Smooth muscle cell (in vitro differentiated cells): Measurements from ENCODE around the gene RBKS. TPM values are rescaled to one million over a fixed set of nuclear protein-coding genes. Genes with fewer than 3 reads are reported as not detected.

Source experiments
- DNase-seq: peaks from one replicate; lab custom pipeline; 2025; ENCODE audit not compliant: unreplicated experiment; lab: John Stamatoyannopoulos, UW
- H2AFZ ChIP-seq: fragments of 200-600 bp; sonication (generic); 2 replicates; pipeline ENCODE4 v1.6.0; 2016; ENCODE audit warnings: antibody characterized with exemption, low read depth, mild to moderate bottlenecking
- H3F3A ChIP-seq: fragments of 200-600 bp; sonication (generic); 2 replicates; pipeline ENCODE4 v1.6.0; 2017; ENCODE audit warnings: antibody characterized with exemption, low read depth
- H3K27ac ChIP-seq: fragments of 200-600 bp; sonication (generic); 2 replicates; pipeline ENCODE4 v1.5.1; 2016; ENCODE audit warnings: low read depth, mild to moderate bottlenecking
- H3K27me3 ChIP-seq: fragments of 200-600 bp; sonication (generic); 2 replicates; pipeline ENCODE4 v1.6.1; 2016; ENCODE audit warnings: low read depth, mild to moderate bottlenecking
- H3K36me3 ChIP-seq: fragments of 200-600 bp; sonication (generic); 2 replicates; pipeline ENCODE4 v1.5.1; 2016; ENCODE audit warnings: low read depth
- H3K4me1 ChIP-seq: fragments of 200-600 bp; sonication (generic); 2 replicates; pipeline ENCODE4 v1.5.1; 2016; ENCODE audit warnings: low read depth
- H3K4me2 ChIP-seq: fragments of 200-600 bp; sonication (generic); 2 replicates; pipeline ENCODE4 v1.6.0; 2016; ENCODE audit warnings: mild to moderate bottlenecking
- H3K4me3 ChIP-seq: fragments of 200-600 bp; sonication (generic); 2 replicates; pipeline ENCODE4 v1.5.1; 2016; ENCODE audit warnings: mild to moderate bottlenecking
- H3K79me2 ChIP-seq: fragments of 200-600 bp; sonication (generic); 2 replicates; pipeline ENCODE4 v1.6.0; 2016; ENCODE audit warnings: low read depth, mild to moderate bottlenecking
- H3K9ac ChIP-seq: fragments of 200-600 bp; sonication (generic); 2 replicates; pipeline ENCODE4 v1.6.0; 2016; ENCODE audit warnings: low read depth
- H3K9me3 ChIP-seq: fragments of 200-600 bp; sonication (generic); replicated peaks from 2 replicates; pipeline ENCODE4 v1.5.1; 2016; ENCODE audit warnings: low read depth
- H4K20me1 ChIP-seq: fragments of 200-600 bp; sonication (generic); 2 replicates; pipeline ENCODE4 v1.6.0; 2016; ENCODE audit warnings: low read depth
- CTCF ChIP-seq: fragments of 200-600 bp; sonication (generic); IDR thresholded peaks from 2 replicates; pipeline ENCODE4 v1.5.1; 2017; ENCODE audit warnings: borderline replicate concordance, mild to moderate bottlenecking, antibody characterized with exemption; ENCODE audit not compliant: insufficient read depth, poor library complexity, severe bottlenecking
- WGBS: methylation state at CpG from one replicate; pipeline ENCODE4 v1.1.7; 2016; ENCODE audit warnings: low lambda C conversion rate; 5-methylcytosine and 5-hydroxymethylcytosine counted together
- polyA plus RNA-seq: library from polyadenylated mRNA; unstranded; fragments of >200 nt; fragmentation: Nextera tagmentation; extraction: Ambion mirVana; gene quantifications from 2 replicates; pipeline ENCODE4 v1.2.1, GENCODE V29; 2016
- total RNA-seq: library from RNA; depleted of rRNA; stranded (reverse); fragments of >200 nt; gene quantifications from 2 replicates; pipeline ENCODE4 v1.2.3, GENCODE V29; 2014

The RBKS gene
- total and polyA plus RNA-seq, 2 experiments from 2014 or later = 1.0 to 3.3 TPM

- no peak for DNase-seq
- H3K4me1 ChIP-seq = no peaks in the 10 kb centered on the region
- TF ChIP-seq CTCF = no peak
- H3K4me3 ChIP-seq = no peak overlapping the region
- H3F3A ChIP-seq = no peaks in the 10 kb centered on the region
- H4K20me1 ChIP-seq = no peaks in the 10 kb centered on the region
- H3K9ac ChIP-seq = no peak overlapping the region
- H3K9me3 ChIP-seq = no peaks in the 10 kb centered on the region
- H3K4me2 ChIP-seq = no peak overlapping the region
- no peak overlapping the region for H3K27ac ChIP-seq
- WGBS = 100% methylated on average over 1 of the region's 1 CpG
- H3K36me3 ChIP-seq = no peaks in the 10 kb centered on the region
- H2AFZ ChIP-seq = no peak overlapping the region
- no peaks in the 10 kb centered on the region for H3K27me3 ChIP-seq
- no peaks in the 10 kb centered on the region for H3K79me2 ChIP-seq
These were observed 78.4 kb downstream of the RBKS start for GRCh38 chr2:27811768-27812167.

GRCh38 chr2:27810455-27810854, 79.7 kb downstream of the RBKS start:
- Histone ChIP-seq H3K9ac (no peak overlapping the region), H3K36me3 (no peaks in the 10 kb centered on the region), H3K4me1 (no peaks in the 10 kb centered on the region), H3K79me2 (no peaks in the 10 kb centered on the region), H3K27ac (peak overlapping the region; percentile 78), H4K20me1 (no peaks in the 10 kb centered on the region), H3F3A (no peaks in the 10 kb centered on the region), H3K4me3 (no peak overlapping the region), H3K27me3 (no peaks in the 10 kb centered on the region), H3K9me3 (no peaks in the 10 kb centered on the region), H2AFZ (no peak overlapping the region), H3K4me2 (peak overlapping the region; percentile 45)
- DNase-seq = no peak
- no peak for TF ChIP-seq CTCF
- WGBS = 74% methylated on average over 3 of the region's 3 CpGs

GRCh38 chr2:27809761-27810241, 80.4 kb downstream of the RBKS start:
- no peak overlapping the region for H3K9ac ChIP-seq
- DNase-seq = no peak
- no peaks in the 10 kb centered on the region for H3K9me3 ChIP-seq
- no peaks in the 10 kb centered on the region for H3K79me2 ChIP-seq
- H3F3A ChIP-seq = no peaks in the 10 kb centered on the region
- peak overlapping the region; percentile 78 for H3K27ac ChIP-seq
- TF ChIP-seq CTCF = no peak
- no peaks in the 10 kb centered on the region for H3K27me3 ChIP-seq
- no peaks in the 10 kb centered on the region for H3K4me1 ChIP-seq
- H3K4me3 ChIP-seq = no peak overlapping the region
- peak overlapping the region; percentile 45 for H3K4me2 ChIP-seq
- no peaks in the 10 kb centered on the region for H3K36me3 ChIP-seq
- 52% methylated on average over 3 of the region's 3 CpGs for WGBS
- peak overlapping the region; percentile 28 for H2AFZ ChIP-seq
- no peaks in the 10 kb centered on the region for H4K20me1 ChIP-seq

GRCh38 chr2:27808984-27809383, 81.2 kb downstream of the RBKS start:
- no peak overlapping the region for H3K4me3 ChIP-seq
- H2AFZ ChIP-seq = no peak overlapping the region
- H3K4me1 ChIP-seq = no peaks in the 10 kb centered on the region
- TF ChIP-seq CTCF = no peak
- no peaks in the 10 kb centered on the region for H3K9me3 ChIP-seq
- WGBS = 100% methylated on average over 3 of the region's 3 CpGs
- no peaks in the 10 kb centered on the region for H3K79me2 ChIP-seq
- no peaks in the 10 kb centered on the region for H3K36me3 ChIP-seq
- peak overlapping the region; percentile 78 for H3K27ac ChIP-seq
- no peaks in the 10 kb centered on the region for H4K20me1 ChIP-seq
- no peaks in the 10 kb centered on the region for H3K27me3 ChIP-seq
- no peaks in the 10 kb centered on the region for H3F3A ChIP-seq
- H3K4me2 ChIP-seq = peak overlapping the region; percentile 45
- DNase-seq = no peak
- no peak overlapping the region for H3K9ac ChIP-seq
